K562 (cell line): ENCODE data around the gene VNN1. TPM values are rescaled to one million over a fixed set of nuclear protein-coding genes. Genes with fewer than 3 reads are reported as not detected.

Experiments used
- ATAC-seq: fragments of 200-7000 bp; cut with Tn5 transposase; 3 replicates; pipeline ENCODE4 v1.9.1; 2020; ENCODE audit warnings: moderate library complexity
- BruUV-seq: library from RNA; stranded (reverse); fragments of 400-500 nt; replicated peaks from 2 replicates; lab custom pipeline; 2021; lab: Mats Ljungman, UMichigan
- CTCF ChIA-PET: fragments of 300-600 bp; formaldehyde crosslinking; extraction: SDS; loops from one replicate; lab custom pipeline; 2021; ENCODE audit warnings: low intra/inter-chr PET ratio; lab: Yijun Ruan, JAX
- POLR2A ChIA-PET: fragments of 300-600, 350-650 bp; sonication (Branson Sonifier 250); formaldehyde crosslinking; extraction: SDS; loops from one replicate; lab custom pipeline; 2021; ENCODE audit warnings: antibody characterized with exemption, inconsistent platforms; lab: Yijun Ruan, JAX
- DNase-seq, 4 experiments: peaks; one replicate each; pipeline versions ENCODE4 v3.0.0 to v3.0.0-alpha.2; 2011 to 2018; ENCODE audit warnings: low spot score in 3 of 4, mixed read lengths in 3 of 4; ENCODE audit errors: extremely low read depth in 1 of 4
- FAIRE-seq: peaks from 2 replicates; lab custom pipeline; 2011; peaks lifted over from hg19 to GRCh38; lab: Jason Lieb, UNC
- H2AFZ ChIP-seq: 2 replicates; pipeline ENCODE4 v1.6.0; 2011; ENCODE audit warnings: low read depth, low read length, control low read depth, inconsistent platforms
- H3K27ac ChIP-seq: fragments of 200-600 bp; 3 replicates; pipeline ENCODE4 v1.8.0; 2011; ENCODE audit warnings: low read depth, mild to moderate bottlenecking, control low read depth, inconsistent platforms, low read length, moderate library complexity, mixed read lengths; ENCODE audit errors: extremely low read depth
- H3K27me3 ChIP-seq, 2 experiments: fragments of 300-600 bp in 1 of 2; 2 replicates in 1 of 2; 3 replicates in 1 of 2; pipeline versions ENCODE4 v1.6.0 to v1.8.0; 2011; ENCODE audit warnings: inconsistent platforms in 2 of 2, low read length in 2 of 2, mild to moderate bottlenecking in 1 of 2, mixed read lengths in 1 of 2, moderate library complexity in 1 of 2; ENCODE audit not compliant: control insufficient read depth in 2 of 2, insufficient read depth in 2 of 2
- H3K36me3 ChIP-seq: fragments of 300-600 bp; 3 replicates; pipeline ENCODE4 v1.8.0; 2011; ENCODE audit warnings: mild to moderate bottlenecking, low read length, inconsistent platforms; ENCODE audit not compliant: control insufficient read depth, insufficient read depth
- H3K4me1 ChIP-seq, 2 experiments: fragments of 200-600 bp in 1 of 2; replicated peaks in 1 of 2; 2 replicates in 1 of 2; 3 replicates in 1 of 2; pipeline versions ENCODE4 v1.5.1 to v1.8.0; 2011; ENCODE audit warnings: inconsistent platforms in 2 of 2, low read length in 2 of 2, mild to moderate bottlenecking in 1 of 2, mixed read lengths in 1 of 2, moderate library complexity in 1 of 2; ENCODE audit not compliant: control insufficient read depth in 2 of 2, insufficient read depth in 2 of 2
- H3K4me2 ChIP-seq: 2 replicates; pipeline ENCODE4 v1.6.1; 2011; ENCODE audit warnings: low read length, control low read depth, inconsistent platforms, mixed read lengths; ENCODE audit not compliant: insufficient read depth
- H3K4me3 ChIP-seq: fragments of 200-600 bp; sonication (generic), shearing (Covaris generic); 2 replicates; pipeline ENCODE4 v1.5.1; 2016; ENCODE audit warnings: control low read depth, inconsistent platforms
- H3K79me2 ChIP-seq: fragments of 200-600 bp; 3 replicates; pipeline ENCODE4 v1.8.0; 2011; ENCODE audit warnings: low read length, inconsistent platforms; ENCODE audit not compliant: control insufficient read depth, insufficient read depth
- H3K9ac ChIP-seq, 2 experiments: 2 replicates each; pipeline versions ENCODE4 v1.6.0 to v1.6.1; 2011; ENCODE audit warnings: low read depth in 2 of 2, low read length in 2 of 2, control low read depth in 1 of 2, inconsistent platforms in 1 of 2, mild to moderate bottlenecking in 1 of 2, mixed read lengths in 1 of 2; ENCODE audit not compliant: insufficient read depth in 1 of 2
- H3K9me1 ChIP-seq: one replicate; pipeline ENCODE4 v1.6.0; 2011; ENCODE audit warnings: inconsistent platforms, mild to moderate bottlenecking, low read length, moderate library complexity; ENCODE audit not compliant: control insufficient read depth, insufficient read depth
- H3K9me3 ChIP-seq: replicated peaks from 2 replicates; pipeline ENCODE4 v1.5.1; 2011; ENCODE audit warnings: low read depth, low read length, inconsistent platforms; ENCODE audit not compliant: control insufficient read depth, insufficient read depth
- H4K20me1 ChIP-seq: replicated peaks from 2 replicates; pipeline ENCODE4 v1.6.1; 2011; ENCODE audit warnings: low read length, inconsistent platforms, mixed read lengths; ENCODE audit not compliant: control insufficient read depth, insufficient read depth
- CEBPB ChIP-seq: fragments of 450-650 bp; IDR thresholded peaks from 2 replicates; pipeline ENCODE4 v1.6.1; 2016; ENCODE audit warnings: missing genetic modification characterization, missing compliant biosample characterization
- CEBPG ChIP-seq, 3 experiments: fragments of 200-800 bp in 1 of 3; sonication (Bioruptor generic) in 1 of 3; sonication (generic) in 1 of 3; formaldehyde crosslinking in 1 of 3; IDR thresholded peaks in 2 of 3; conservative IDR thresholded peaks in 1 of 3; 2 replicates each; pipeline versions ENCODE4 v1.6.1 to v1.8.0; 2016 to 2022; ENCODE audit warnings: missing compliant biosample characterization in 2 of 3, missing genetic modification characterization in 2 of 3, mild to moderate bottlenecking in 1 of 3, missing genetic modification reagents in 1 of 3
- NELFE ChIP-seq: IDR thresholded peaks from 2 replicates; pipeline ENCODE4 v1.6.1; 2011; ENCODE audit warnings: mild to moderate bottlenecking; ENCODE audit not compliant: insufficient read depth, insufficient read length
- RBM17 ChIP-seq: fragments of 200-400 bp; formaldehyde crosslinking; IDR thresholded peaks from 2 replicates; pipeline ENCODE4 v1.6.1; 2017; ENCODE audit warnings: low read depth, mild to moderate bottlenecking, low read length, borderline replicate concordance
- SAFB2 ChIP-seq: fragments of 200-400 bp; formaldehyde crosslinking; IDR thresholded peaks from 2 replicates; pipeline ENCODE4 v1.6.1; 2018; ENCODE audit warnings: borderline replicate concordance, low read length, low read depth, moderate library complexity; ENCODE audit not compliant: severe bottlenecking
- ZC3H8 ChIP-seq: fragments of 450-650 bp; IDR thresholded peaks from 2 replicates; pipeline ENCODE4 v1.6.1; 2017
- WGBS: fragments of 100-300 bp; shearing (Covaris generic); methylation state at CpG from one replicate; pipeline ENCODE4 v1.1.6; 2016; ENCODE audit warnings: low coverage, mixed read lengths; ENCODE audit not compliant: insufficient coverage; ENCODE audit errors: missing lambda C conversion rate; 5-methylcytosine and 5-hydroxymethylcytosine counted together
- in situ Hi-C: fragments of 300-500 bp; cut with MboI; formaldehyde crosslinking; loops from 4 replicates; pipeline ENCODE4 v1.15.0; 2018; ENCODE audit warnings: inconsistent platforms, mixed read lengths
- intact Hi-C: fragments of 100-400 bp; cut with micrococcal nuclease; formaldehyde crosslinking; loops from 2 replicates; pipeline ENCODE4 v1.14.2; 2022
- polyA plus RNA-seq, 8 experiments: library from polyadenylated mRNA; depleted of rRNA in 4 of 8; stranded (reverse) in 5 of 8; unstranded in 3 of 8; fragments of >200 nt; fragmentation: Nextera tagmentation in 2 of 8; fragmentation: Illumina TruSeq in 1 of 8; extraction: Ambion mirVana in 2 of 8; extraction: Trizol in 1 of 8; gene quantifications; 2 replicates each; pipeline versions ENCODE4 v1.2.1 to v1.2.3, GENCODE V29; 2011 to 2014; ENCODE audit warnings: inconsistent platforms in 1 of 8, missing spikeins in 1 of 8
- total RNA-seq, 7 experiments: library from RNA; depleted of rRNA in 6 of 7; stranded (reverse); fragments of >200 nt in 6 of 7; fragmentation: Illumina TruSeq in 2 of 7; extraction: Trizol in 2 of 7; gene quantifications; 2 replicates each; pipeline versions ENCODE4 v1.2.1 to v1.2.3, GENCODE V29; 2011 to 2021; ENCODE audit warnings: low replicate concordance in 1 of 7
- TF ChIP-seq, protein P1 (sequence below): fragments of 150-350 bp; IDR thresholded peaks from 2 replicates; pipeline ENCODE4 v1.6.1; 2014; ENCODE audit warnings: low read depth, mild to moderate bottlenecking, low read length, borderline replicate concordance

VNN1 gene
- total and polyA plus RNA-seq, 9 of the 15 experiments (the other 6 are each of a cell fraction or from before 2014, with no cell fraction given) = not detected

GRCh38 chr6:132663661-132664060 is 50.2 kb downstream of the VNN1 start (continued):
- TF ChIP-seq NELFE (no peak), RBM17 (no peak), SAFB2 (no peak), ZC3H8 (no peak)

- no peak overlapping the region for H3K4me3 ChIP-seq
- POLR2A ChIA-PET = no interaction called here
- 4% methylated on average over 4 of the region's 4 CpGs for WGBS
- no peaks in the 10 kb centered on the region for H3K9me1 ChIP-seq
- intact Hi-C loops = loop anchor here (10.0 kb wide), 3 partner anchors 163 to 883 kb away; no protein-coding TSS in a partner anchor
- H3K36me3 ChIP-seq = no peaks in the 10 kb centered on the region
- no peaks in the 10 kb centered on the region for H3K9me3 ChIP-seq
- no peaks in the 10 kb centered on the region for H3K4me1 ChIP-seq
- DNase-seq = no peak
- ATAC-seq = no peak
- no peak overlapping the region for H2AFZ ChIP-seq
- H4K20me1 ChIP-seq = no peaks in the 10 kb centered on the region
- CTCF ChIA-PET = no interaction called here
- H3K79me2 ChIP-seq = no peaks in the 10 kb centered on the region
- no peak overlapping the region for H3K4me2 ChIP-seq
- BruUV-seq = no TSS peak
- no peak overlapping the region for H3K27ac ChIP-seq
- no peak overlapping the region for H3K9ac ChIP-seq
- H3K27me3 ChIP-seq = peaks cover 0 to 5% of the 10 kb centered on the region in 2 experiments; a peak in 1 of 5 replicates
- in situ Hi-C loops = no loop called here
- no peak for FAIRE-seq
- TF ChIP-seq CEBPB (tag) (peak; percentile 48), CEBPG (CRISPR knock-in tag; IDR thresholded peaks at IDR 0.05) (no peak), CEBPG (tag; conservative IDR thresholded peaks at IDR 0.05 in 1 of 2, IDR thresholded peaks at IDR 0.05 in 1 of 2) (peak in 1 of 2 experiments; percentile 65; a peak in 2 of 4 replicates)
- TF ChIP-seq, protein P1, sequence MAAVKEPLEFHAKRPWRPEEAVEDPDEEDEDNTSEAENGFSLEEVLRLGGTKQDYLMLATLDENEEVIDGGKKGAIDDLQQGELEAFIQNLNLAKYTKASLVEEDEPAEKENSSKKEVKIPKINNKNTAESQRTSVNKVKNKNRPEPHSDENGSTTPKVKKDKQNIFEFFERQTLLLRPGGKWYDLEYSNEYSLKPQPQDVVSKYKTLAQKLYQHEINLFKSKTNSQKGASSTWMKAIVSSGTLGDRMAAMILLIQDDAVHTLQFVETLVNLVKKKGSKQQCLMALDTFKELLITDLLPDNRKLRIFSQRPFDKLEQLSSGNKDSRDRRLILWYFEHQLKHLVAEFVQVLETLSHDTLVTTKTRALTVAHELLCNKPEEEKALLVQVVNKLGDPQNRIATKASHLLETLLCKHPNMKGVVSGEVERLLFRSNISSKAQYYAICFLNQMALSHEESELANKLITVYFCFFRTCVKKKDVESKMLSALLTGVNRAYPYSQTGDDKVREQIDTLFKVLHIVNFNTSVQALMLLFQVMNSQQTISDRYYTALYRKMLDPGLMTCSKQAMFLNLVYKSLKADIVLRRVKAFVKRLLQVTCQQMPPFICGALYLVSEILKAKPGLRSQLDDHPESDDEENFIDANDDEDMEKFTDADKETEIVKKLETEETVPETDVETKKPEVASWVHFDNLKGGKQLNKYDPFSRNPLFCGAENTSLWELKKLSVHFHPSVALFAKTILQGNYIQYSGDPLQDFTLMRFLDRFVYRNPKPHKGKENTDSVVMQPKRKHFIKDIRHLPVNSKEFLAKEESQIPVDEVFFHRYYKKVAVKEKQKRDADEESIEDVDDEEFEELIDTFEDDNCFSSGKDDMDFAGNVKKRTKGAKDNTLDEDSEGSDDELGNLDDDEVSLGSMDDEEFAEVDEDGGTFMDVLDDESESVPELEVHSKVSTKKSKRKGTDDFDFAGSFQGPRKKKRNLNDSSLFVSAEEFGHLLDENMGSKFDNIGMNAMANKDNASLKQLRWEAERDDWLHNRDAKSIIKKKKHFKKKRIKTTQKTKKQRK = no peak
- TF ChIP-seq, all 486 proteins: peak for 2
Observed at GRCh38 chr6:132661906-132662305, 51.9 kb downstream of the VNN1 start.
